ENCODE data around the gene AFP.
"Not testable (repeated sequence)": the region's sequence is repeated elsewhere in the genome, so short reads cannot be mapped to it uniquely, and the experiment has no call there.

The AFP gene

DNA sequence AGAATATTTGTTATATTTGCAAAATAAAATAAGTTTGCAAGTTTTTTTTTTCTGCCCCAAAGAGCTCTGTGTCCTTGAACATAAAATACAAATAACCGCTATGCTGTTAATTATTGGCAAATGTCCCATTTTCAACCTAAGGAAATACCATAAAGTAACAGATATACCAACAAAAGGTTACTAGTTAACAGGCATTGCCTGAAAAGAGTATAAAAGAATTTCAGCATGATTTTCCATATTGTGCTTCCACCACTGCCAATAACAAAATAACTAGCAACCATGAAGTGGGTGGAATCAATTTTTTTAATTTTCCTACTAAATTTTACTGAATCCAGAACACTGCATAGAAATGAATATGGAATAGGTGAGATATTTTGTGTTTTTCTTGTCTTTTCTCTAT is at the start of gene AFP:
AFP (plus strand) TSS at position 238 of the 400 bp plus-strand sequence; CDS start at position 280, 42 bp downstream.
- no peak for DNase-seq (ENCODE audit: low read depth, low spot score)

DNA sequence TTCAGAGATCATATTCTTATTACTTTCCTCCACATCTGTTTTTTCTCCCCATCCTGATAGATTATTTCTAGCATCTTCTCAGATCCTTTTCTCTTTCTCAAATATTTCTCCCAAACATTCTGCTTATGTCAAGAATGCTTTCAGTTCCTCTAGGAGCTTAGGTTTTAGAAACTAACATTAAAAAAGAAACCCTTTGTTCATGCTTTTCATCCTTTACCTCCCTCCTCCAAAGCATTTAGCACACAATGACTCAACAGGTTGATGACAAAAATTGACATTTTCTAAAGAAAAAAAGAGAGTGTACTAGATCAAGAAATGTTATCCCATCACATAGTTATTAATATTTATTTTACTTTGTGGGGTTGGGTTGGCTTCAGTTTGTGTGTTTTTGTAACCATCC is 48.5 kb upstream of the AFP start:
- DNase-seq (ENCODE audit: low read depth, low spot score) = no peak

DNA sequence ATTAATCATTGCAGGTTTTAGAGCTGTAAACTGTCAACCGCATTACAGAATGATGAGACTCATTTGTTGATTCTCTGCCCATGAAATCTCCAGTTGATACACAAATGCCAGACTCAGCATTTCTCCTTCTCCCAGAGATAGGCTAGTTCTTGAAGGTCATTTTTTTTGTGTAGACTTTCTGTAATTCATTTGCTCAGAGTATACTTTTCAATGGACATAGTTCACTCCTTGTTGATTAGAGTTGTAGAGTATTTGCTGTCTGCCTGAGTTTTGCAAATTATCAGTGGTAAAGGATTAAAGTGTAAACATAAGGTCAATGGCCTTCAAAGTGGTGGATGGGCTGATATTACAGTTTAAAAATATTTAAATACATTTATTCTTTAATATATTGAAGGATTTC is 47.1 kb upstream of the AFP start:
- DNase-seq (ENCODE audit: low read depth, low spot score) = no peak

DNA sequence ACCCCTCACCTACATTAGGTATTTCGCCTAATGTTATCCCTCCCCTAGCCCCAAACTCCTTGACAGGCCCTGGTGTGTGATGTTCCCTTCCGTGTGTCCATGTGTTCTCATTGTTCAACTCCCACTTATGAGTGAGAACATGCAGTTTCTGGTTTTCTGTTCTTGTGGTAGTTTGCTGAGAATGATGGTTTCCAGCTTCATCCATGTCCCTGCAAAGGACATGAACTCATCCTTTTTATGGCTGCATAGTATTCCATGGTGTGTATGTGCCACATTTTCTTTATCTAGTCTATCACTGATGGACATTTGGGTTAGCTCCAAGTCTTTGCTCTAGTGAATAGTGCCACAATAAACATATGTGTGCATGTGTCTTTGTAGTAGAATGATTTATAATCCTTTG is 46.4 kb upstream of the AFP start:
- DNase-seq (ENCODE audit: low read depth, low spot score) = not testable (repeated sequence)

DNA sequence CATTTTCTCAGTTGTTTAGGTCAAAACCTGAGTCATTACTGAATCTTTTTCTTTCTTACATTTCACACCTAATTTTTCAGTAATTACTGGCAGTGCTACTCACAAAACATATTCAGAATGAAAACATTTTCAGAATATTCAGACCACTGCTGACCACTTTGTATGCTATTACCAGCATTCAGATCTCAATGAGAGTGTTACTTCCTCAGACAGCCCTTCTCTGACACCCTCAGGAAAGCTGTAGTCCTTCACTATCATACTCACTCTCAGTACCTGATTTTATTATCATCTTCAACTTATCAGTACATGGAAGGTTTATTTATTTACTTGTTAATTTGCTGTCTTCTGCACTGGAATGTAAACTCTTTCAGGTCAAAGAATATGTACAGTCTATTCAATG is 44.2 kb upstream of the AFP start:
- no peak for DNase-seq (ENCODE audit: low read depth, low spot score)

DNA sequence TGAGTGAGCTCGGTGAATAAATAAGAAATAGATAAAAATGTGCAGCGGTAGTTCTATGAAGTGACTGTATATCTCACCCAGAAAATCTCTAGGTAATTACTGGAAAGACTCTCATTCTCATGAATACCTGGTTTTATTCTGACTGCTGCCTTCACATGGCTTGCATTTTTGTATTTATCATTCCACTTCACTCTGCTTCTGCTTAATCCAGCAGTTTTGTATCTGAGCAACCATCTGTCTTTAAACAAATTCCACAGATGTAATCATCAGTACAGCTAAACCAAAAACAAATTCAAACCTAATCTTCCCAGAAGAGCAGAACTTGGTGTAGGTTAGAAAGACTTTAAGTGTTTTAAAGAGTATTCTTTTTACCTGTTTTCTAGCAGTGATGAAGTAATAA is 43.1 kb upstream of the AFP start:
- no peak for DNase-seq (ENCODE audit: low read depth, low spot score)

DNA sequence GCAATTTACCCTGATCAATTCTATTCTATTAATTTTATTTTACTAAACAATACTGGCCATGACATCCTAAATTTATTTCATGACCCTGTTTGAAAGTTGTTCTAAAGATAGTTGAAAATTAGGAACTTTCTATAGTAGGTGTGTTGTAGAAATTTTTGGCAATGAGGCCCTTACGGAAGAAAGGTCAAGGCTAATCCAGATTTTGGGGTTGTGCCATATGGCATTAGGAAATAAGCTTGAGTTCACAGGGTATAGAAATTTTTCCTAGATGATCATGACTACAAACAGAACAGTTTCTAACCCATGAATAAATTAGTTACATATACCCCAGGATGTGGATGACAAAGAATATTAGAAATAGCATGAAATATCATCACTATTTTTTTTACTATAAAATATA is 39.7 kb upstream of the AFP start:
- no peak for DNase-seq (ENCODE audit: low read depth, low spot score)

DNA sequence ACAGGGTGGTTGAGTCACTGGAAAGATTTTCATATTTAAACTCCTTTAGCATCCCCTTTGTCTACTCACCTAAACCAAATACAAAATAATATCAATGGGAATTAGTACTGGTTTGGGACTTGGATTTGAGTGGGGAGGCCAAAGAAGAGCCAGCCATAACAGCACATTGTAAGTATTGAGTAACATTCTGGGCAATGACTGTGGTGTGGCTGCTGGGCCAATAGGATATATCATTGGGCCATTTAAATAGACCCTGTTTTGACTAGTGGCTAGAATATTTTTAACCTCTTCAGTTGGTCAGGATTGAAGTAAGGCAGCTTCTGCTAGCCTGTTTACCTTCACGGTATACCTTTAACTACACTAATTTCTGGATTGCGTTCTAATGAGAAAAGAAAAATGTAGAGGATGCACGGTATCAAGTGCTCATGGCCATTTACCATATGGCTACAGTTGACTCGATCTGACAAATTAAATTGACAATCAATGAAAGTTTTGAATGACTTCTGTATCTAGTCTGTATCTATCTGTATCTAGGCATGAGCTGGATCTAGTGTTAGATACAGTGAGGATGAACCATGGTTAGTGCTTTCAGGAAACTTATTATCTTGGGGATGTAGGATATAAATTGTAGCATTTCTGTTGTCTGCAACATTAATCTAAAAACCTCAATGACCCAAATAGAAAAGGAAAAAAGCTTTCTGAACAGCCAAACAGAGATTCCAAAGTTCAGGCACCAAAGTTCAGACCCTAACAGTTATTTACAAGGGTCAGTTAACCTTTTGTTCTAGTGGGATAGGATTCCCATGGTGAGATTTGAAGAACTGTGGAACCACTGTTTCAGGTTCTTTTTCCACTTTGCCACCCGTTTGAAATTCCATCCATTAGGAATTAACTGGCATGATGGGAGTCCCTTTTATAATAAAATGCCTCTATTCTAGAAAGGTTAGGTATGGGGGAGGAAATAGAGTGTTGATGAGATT is 38.7 kb upstream of the AFP start:
- DNase-seq (ENCODE audit: low read depth, low spot score) = no peak

DNA sequence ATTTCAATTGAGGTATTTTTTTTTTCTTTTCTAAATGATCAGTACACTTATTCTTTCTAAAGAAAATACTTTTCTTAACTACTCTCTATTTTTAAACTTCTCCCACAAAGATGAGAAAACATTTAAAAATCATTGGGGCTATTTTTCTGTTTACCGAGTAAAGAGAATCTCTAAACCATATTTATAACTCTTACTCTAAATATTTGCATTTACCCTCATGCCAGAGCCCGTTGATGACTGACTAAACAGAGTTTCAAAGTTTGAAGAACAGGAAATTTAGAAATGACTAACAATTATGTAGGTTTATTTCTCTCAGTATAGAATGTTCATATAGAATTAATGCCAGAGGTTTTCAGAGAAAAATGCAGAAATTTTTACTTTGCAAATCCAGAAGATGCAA is 34.6 kb upstream of the AFP start:
- no peak for DNase-seq (ENCODE audit: low read depth, low spot score)

DNA sequence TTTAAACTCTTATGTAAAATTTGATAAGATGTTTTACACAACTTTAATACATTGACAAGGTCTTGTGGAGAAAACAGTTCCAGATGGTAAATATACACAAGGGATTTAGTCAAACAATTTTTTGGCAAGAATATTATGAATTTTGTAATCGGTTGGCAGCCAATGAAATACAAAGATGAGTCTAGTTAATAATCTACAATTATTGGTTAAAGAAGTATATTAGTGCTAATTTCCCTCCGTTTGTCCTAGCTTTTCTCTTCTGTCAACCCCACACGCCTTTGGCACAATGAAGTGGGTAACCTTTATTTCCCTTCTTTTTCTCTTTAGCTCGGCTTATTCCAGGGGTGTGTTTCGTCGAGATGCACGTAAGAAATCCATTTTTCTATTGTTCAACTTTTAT is 32.0 kb upstream of the AFP start, which contains the start of gene ALB:
ALB (plus strand) TSS at position 246 of the 400 bp plus-strand sequence; CDS start at position 287, 41 bp downstream.
- no peak for DNase-seq (ENCODE audit: low read depth, low spot score)

DNA sequence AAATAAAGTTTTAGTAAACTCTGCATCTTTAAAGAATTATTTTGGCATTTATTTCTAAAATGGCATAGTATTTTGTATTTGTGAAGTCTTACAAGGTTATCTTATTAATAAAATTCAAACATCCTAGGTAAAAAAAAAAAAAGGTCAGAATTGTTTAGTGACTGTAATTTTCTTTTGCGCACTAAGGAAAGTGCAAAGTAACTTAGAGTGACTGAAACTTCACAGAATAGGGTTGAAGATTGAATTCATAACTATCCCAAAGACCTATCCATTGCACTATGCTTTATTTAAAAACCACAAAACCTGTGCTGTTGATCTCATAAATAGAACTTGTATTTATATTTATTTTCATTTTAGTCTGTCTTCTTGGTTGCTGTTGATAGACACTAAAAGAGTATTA is 31.6 kb upstream of the AFP start:
- no peak for DNase-seq (ENCODE audit: low read depth, low spot score)

DNA sequence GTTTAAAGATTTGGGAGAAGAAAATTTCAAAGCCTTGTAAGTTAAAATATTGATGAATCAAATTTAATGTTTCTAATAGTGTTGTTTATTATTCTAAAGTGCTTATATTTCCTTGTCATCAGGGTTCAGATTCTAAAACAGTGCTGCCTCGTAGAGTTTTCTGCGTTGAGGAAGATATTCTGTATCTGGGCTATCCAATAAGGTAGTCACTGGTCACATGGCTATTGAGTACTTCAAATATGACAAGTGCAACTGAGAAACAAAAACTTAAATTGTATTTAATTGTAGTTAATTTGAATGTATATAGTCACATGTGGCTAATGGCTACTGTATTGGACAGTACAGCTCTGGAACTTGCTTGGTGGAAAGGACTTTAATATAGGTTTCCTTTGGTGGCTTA is 30.9 kb upstream of the AFP start:
- no peak for DNase-seq (ENCODE audit: low read depth, low spot score)

DNA sequence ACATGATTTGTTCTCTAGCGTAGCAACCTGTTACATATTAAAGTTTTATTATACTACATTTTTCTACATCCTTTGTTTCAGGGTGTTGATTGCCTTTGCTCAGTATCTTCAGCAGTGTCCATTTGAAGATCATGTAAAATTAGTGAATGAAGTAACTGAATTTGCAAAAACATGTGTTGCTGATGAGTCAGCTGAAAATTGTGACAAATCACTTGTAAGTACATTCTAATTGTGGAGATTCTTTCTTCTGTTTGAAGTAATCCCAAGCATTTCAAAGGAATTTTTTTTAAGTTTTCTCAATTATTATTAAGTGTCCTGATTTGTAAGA is 29.5 kb upstream of the AFP start:
- no peak for DNase-seq (ENCODE audit: low read depth, low spot score)

DNA sequence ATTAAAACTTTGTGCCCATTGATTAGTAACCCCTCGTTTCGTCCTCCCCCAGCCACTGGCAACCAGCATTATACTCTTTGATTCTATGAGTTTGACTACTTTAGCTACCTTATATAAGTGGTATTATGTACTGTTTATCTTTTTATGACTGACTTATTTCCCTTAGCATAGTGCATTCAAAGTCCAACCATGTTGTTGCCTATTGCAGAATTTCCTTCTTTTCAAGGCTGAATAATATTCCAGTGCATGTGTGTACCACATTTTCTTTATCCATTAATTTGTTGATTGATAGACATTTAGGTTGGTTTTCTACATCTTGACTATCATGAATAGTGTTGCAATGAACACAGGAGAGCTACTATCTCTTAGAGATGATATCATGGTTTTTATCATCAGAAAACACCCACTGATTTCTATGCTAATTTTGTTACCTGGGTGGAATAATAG is 28.8 kb upstream of the AFP start:
- no peak for DNase-seq (ENCODE audit: low read depth, low spot score)

DNA sequence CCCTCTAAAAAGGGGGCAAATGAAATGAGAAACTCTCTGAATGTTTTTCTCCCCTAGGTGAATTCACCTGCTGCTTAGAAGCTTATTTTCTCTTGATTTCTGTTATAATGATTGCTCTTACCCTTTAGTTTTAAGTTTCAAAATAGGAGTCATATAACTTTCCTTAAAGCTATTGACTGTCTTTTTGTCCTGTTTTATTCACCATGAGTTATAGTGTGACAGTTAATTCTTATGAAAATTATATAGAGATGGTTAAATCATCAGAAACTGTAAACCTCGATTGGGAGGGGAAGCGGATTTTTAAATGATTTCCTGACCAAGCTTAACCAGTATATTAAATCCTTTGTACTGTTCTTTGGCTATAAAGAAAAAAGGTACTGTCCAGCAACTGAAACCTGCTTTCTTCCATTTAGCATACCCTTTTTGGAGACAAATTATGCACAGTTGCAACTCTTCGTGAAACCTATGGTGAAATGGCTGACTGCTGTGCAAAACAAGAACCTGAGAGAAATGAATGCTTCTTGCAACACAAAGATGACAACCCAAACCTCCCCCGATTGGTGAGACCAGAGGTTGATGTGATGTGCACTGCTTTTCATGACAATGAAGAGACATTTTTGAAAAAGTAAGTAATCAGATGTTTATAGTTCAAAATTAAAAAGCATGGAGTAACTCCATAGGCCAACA is 27.7 kb upstream of the AFP start:
- no peak for DNase-seq (ENCODE audit: low read depth, low spot score)

DNA sequence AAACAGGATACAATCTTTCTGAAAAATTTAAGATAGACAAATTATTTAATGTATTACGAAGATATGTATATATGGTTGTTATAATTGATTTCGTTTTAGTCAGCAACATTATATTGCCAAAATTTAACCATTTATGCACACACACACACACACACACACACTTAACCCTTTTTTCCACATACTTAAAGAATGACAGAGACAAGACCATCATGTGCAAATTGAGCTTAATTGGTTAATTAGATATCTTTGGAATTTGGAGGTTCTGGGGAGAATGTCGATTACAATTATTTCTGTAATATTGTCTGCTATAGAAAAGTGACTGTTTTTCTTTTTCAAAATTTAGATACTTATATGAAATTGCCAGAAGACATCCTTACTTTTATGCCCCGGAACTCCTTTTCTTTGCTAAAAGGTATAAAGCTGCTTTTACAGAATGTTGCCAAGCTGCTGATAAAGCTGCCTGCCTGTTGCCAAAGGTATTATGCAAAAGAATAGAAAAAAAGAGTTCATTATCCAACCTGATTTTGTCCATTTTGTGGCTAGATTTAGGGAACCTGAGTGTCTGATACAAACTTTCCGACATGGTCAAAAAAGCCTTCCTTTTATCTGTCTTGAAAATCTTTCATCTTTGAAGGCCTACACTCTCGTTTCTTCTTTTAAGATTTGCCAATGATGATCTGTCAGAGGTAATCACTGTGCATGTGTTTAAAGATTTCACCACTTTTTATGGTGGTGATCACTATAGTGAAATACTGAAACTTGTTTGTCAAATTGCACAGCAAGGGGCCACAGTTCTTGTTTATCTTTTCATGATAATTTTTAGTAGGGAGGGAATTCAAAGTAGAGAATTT is 26.8 kb upstream of the AFP start:
- no peak for DNase-seq (ENCODE audit: low read depth, low spot score)

DNA sequence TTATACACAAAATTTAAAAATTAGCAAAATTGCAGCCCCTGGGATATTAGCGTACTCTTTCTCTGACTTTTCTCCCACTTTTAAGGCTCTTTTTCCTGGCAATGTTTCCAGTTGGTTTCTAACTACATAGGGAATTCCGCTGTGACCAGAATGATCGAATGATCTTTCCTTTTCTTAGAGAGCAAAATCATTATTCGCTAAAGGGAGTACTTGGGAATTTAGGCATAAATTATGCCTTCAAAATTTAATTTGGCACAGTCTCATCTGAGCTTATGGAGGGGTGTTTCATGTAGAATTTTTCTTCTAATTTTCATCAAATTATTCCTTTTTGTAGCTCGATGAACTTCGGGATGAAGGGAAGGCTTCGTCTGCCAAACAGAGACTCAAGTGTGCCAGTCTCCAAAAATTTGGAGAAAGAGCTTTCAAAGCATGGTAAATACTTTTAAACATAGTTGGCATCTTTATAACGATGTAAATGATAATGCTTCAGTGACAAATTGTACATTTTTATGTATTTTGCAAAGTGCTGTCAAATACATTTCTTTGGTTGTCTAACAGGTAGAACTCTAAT is 26.0 kb upstream of the AFP start:
- no peak for DNase-seq (ENCODE audit: low read depth, low spot score)

DNA sequence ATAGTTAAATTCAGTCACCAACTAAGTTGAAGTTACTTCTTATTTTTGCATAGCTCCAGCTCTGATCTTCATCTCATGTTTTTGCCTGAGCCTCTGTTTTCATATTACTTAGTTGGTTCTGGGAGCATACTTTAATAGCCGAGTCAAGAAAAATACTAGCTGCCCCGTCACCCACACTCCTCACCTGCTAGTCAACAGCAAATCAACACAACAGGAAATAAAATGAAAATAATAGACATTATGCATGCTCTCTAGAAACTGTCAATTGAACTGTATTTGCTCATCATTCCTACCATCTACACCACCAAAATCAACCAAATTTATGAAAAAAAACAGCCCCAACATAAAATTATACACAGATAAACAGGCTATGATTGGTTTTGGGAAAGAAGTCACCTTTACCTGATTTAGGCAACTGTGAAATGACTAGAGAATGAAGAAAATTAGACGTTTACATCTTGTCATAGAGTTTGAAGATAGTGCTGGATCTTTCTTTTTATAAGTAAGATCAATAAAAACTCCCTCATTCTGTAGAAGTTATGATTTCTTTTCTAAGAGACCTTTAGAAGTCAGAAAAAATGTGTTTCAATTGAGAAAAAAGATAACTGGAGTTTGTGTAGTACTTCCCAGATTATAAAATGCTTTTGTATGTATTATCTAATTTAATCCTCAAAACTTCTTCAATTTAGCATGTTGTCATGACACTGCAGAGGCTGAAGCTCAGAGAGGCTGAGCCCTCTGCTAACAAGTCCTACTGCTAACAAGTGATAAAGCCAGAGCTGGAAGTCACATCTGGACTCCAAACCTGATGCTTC is 24.9 kb upstream of the AFP start:
- DNase-seq (ENCODE audit: low read depth, low spot score) = no peak

DNA sequence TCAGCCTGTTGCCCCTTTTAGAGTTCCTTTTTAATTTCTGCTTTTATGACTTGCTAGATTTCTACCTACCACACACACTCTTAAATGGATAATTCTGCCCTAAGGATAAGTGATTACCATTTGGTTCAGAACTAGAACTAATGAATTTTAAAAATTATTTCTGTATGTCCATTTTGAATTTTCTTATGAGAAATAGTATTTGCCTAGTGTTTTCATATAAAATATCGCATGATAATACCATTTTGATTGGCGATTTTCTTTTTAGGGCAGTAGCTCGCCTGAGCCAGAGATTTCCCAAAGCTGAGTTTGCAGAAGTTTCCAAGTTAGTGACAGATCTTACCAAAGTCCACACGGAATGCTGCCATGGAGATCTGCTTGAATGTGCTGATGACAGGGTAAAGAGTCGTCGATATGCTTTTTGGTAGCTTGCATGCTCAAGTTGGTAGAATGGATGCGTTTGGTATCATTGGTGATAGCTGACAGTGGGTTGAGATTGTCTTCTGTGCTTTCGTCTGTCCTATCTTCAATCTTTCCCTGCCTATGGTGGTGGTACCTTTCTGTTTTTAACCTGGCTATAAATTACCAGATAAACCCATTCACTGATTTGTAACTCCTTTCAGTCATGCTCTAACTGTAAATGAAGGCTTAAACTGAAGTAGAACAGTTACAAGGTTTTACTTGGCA is 24.1 kb upstream of the AFP start:
- no peak for DNase-seq (ENCODE audit: low read depth, low spot score)

DNA sequence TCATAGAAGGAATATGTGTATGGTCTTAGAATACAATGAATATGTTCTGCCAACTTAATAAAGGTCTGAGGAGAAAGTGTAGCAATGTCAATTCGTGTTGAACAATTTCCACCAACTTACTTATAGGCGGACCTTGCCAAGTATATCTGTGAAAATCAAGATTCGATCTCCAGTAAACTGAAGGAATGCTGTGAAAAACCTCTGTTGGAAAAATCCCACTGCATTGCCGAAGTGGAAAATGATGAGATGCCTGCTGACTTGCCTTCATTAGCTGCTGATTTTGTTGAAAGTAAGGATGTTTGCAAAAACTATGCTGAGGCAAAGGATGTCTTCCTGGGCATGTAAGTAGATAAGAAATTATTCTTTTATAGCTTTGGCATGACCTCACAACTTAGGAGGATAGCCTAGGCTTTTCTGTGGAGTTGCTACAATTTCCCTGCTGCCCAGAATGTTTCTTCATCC is 22.7 kb upstream of the AFP start:
- no peak for DNase-seq (ENCODE audit: low read depth, low spot score)
